ENCODE measurements around the gene MMP15.

Gene MMP15

GRCh38 chr16:58035356-58036170, 10.0 kb downstream of the MMP15 start:
- no peak for DNase-seq (ENCODE audit: low read depth, low spot score)

DNA sequence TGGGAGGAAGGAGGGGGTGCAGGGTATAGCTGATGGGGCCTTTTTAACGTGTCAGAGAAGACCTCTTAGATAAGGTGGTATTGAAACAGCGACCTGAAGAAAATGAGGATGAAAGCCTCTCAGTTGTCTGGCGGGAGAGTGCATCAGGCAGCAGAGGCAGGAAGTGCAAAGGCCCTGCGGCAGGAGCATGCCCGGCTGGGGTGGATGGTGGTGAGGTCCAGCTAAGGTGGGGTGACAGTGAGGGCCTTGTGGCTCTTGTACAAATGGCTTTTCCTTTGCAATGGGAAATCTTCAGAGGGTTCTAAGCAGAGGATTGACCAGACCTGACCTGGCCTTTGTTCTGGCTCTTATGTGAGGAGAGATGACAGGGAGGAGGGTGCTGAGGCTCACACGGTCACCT, 11.4 kb downstream of the MMP15 start:
- DNase-seq (ENCODE audit: low read depth, low spot score) = no peak

- no peak for DNase-seq (ENCODE audit: low read depth, low spot score)
These were observed 12.0 kb downstream of the MMP15 start for GRCh38 chr16:58037365-58038057.

GRCh38 chr16:58038219-58038641, 12.7 kb downstream of the MMP15 start:
- no peak for DNase-seq (ENCODE audit: low read depth, low spot score)

DNA sequence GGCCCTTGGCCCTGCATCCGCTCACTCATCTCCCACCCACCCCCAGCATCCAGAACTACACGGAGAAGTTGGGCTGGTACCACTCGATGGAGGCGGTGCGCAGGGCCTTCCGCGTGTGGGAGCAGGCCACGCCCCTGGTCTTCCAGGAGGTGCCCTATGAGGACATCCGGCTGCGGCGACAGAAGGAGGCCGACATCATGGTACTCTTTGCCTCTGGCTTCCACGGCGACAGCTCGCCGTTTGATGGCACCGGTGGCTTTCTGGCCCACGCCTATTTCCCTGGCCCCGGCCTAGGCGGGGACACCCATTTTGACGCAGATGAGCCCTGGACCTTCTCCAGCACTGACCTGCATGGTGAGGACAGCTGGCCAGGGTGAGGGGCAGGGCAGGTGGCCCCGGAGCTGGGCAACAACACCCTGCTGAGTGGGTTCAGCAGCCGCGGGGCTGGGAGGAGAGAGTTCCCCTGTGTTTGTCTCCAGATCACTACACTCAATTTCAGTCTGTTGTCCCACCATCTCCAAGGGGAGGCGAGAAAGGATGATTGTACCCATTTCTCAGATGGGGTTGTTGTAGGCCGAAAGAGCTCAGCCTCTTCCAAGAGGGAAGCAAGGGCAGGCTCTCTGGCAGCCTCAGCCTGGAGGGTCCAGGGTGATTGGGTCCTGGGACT, 14.4 kb downstream of the MMP15 start:
- no peak for DNase-seq (ENCODE audit: low read depth, low spot score)

GRCh38 chr16:58040496-58040846, 14.9 kb downstream of the MMP15 start:
- DNase-seq (ENCODE audit: low read depth, low spot score) = no peak

- DNase-seq (ENCODE audit: low read depth, low spot score) = no peak
These were observed 15.5 kb downstream of the MMP15 start for GRCh38 chr16:58040945-58041627.

GRCh38 chr16:58041628-58041955, 16.0 kb downstream of the MMP15 start:
- DNase-seq (ENCODE audit: low read depth, low spot score) = no peak

- no peak for DNase-seq (ENCODE audit: low read depth, low spot score)
These were observed 16.7 kb downstream of the MMP15 start for GRCh38 chr16:58042001-58042885.

DNA sequence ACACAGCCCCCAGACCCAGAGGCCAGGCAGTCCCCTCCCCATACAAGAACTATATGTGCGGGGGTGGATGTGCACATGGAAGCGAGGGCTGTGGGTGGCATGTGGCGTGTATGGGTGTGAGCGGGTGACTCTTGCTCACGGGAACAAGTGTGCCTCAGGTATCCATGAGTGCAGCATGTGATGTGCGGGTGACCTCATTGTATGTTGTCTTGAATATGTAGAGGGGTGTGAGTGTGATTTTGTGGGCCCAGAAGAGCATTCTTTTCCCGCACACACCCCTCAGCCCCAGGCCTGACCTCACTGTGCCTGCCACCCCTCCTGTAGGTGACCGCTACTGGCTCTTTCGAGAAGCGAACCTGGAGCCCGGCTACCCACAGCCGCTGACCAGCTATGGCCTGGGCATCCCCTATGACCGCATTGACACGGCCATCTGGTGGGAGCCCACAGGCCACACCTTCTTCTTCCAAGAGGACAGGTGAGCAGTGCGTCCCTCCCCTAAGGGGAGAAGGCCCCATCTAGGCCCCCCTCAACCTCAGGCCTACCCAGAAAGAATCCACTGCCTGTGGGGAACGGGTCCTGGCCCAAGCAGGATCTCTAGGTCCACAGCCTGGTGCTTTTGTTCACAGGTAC, 17.4 kb downstream of the MMP15 start:
- DNase-seq (ENCODE audit: low read depth, low spot score) = no peak

- no peak for DNase-seq (ENCODE audit: low read depth, low spot score)
These were observed 18.1 kb downstream of the MMP15 start for GRCh38 chr16:58043571-58044155.

DNA sequence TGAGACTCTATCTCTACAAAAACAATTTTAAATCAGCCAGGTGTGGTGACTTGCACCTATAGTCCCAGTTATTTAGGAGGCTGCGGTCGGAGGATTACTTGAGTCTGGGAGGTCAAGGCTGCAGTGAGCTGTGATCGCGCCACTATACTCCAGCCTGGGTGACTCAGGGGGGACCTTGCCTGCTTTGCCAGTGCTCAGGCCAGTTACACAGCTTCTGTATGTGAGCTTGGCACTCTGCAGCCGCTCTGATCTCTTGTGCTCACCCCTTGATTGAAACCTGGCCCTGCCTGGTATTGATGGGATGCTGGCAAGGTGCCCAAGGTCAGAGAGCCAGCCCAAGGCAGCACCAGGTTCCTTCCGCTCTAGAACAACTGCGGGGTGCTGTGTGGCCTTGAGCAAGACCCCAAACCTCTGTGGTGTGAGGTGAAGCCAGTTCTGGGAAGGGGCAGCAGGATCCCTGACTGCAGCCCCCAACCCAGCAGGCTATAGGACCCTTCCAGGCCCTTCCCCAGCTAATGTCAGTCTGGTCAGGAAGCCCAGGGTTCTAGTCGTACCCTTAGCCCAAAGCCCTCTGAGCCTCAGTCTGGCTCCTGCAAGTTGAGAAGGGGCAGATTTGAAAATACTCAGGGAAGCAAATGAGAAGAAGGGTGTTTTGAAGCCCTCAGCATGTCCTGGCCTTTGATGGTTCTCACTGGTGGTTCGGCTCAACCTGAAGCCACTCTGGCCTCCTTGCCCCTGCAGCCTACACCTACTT, 18.9 kb downstream of the MMP15 start:
- DNase-seq (ENCODE audit: low read depth, low spot score) = no peak

DNA sequence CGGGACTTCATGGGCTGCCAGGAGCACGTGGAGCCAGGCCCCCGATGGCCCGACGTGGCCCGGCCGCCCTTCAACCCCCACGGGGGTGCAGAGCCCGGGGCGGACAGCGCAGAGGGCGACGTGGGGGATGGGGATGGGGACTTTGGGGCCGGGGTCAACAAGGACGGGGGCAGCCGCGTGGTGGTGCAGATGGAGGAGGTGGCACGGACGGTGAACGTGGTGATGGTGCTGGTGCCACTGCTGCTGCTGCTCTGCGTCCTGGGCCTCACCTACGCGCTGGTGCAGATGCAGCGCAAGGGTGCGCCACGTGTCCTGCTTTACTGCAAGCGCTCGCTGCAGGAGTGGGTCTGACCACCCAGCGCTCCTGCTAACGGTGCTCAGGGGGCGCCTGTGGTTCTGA, 19.5 kb downstream of the MMP15 start:
- DNase-seq (ENCODE audit: low read depth, low spot score) = no peak

DNA sequence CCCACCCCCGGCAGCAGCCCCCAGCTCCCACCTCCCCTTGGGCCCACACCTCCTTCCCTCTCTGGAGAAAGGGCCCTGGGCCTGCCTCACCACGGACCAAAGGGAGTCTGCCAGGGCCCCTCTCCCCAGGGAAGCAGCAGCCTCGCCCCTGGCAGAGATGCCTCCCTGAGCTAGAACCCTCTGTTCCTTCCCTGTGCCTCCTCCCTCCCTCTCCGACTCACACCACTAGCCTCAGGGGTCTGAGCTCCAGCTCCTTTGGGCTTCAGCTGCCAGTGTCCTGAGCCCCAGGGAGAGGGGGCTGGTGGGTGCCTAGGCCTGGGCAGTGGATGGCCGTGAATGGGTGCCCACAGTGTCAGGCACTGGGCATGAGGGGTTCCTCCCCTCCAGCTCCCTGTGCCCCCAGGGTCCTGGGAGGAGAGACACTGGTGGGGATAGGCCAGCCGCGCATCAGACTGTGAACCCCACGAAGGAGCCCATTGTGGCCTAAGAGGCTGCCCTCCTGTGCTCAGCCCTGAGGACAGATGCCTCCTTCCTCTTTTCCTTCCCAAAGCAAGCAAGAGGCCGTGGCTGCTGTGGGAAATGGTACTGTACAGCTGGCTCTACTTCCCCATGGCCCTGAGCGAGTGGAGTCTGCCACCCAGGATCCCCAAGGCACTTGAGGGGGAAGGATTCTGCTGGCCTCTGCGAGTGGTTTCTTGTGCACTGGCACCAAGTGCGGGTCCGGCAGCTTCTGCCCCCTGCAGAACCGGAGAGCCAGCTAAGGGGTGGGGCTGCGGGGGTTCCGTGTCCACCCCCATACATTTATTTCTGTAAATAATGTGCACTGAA, 20.7 kb downstream of the MMP15 start:
- DNase-seq (ENCODE audit: low read depth, low spot score) = no peak

DNA sequence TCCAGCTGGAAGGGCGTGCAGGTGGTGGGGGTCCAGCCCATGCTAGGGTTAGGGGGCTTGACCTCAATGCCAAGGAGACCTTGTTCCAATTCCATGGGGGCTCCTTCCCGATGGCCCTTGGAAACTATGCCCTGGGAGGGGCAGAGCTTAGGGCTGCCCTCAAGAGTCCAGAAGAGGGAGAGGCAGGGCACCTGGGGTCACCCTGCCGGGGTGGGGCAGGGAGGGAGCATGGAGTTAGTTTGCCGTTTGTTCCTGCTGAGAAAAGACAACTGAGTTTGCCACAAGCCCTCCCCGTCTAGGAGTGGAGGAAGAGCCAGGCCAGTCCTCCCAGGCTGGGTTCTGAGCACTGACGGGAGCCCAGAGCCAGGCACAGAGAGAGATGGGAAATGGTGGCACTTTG, 21.4 kb downstream of the MMP15 start:
- DNase-seq (ENCODE audit: low read depth, low spot score) = no peak

DNA sequence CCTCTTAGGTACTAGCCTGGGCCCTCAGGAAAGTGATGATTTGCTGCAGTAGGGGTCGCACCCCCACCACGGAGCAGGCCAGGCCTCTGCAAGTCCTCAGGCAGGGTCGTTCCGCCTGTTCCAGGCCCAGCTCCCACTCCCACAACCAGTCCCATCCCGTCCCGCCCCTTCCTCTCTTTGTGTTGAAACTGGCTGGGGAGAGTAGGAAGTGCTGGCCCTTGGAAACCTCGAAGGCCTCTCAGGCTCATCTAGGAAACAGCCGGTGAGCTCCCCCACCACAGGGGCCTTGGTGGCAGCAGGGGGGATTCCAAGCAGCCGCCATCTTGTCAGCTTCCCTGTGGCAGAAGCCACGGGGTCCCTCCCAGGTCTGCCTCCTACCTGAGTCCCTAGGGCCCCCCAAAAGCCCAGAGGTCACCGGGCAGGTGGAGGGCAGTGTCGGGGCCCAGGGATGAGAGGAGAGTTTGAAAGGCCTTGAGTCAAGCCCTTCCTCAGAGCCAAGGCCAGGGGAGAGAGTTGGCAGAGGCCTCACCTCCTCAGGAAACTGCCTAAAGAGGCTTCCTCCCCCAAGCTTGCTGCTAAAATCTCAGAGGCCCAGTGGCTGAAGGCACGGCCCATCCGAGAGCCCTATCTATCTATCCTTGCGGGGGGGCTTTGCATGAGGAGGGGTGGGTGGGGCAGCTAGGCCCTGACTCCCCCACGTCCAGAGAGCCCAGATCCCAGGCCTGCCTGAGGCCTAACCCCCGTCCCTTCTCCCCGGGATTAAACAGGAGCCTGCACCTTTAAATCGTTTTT, 22.2 kb downstream of the MMP15 start:
- no peak for DNase-seq (ENCODE audit: low read depth, low spot score)

- DNase-seq (ENCODE audit: low read depth, low spot score) = no peak
These were observed 23.1 kb downstream of the MMP15 start for GRCh38 chr16:58048494-58049231.
